ENCODE data around the gene DNAH2.

Gene DNAH2

DNA sequence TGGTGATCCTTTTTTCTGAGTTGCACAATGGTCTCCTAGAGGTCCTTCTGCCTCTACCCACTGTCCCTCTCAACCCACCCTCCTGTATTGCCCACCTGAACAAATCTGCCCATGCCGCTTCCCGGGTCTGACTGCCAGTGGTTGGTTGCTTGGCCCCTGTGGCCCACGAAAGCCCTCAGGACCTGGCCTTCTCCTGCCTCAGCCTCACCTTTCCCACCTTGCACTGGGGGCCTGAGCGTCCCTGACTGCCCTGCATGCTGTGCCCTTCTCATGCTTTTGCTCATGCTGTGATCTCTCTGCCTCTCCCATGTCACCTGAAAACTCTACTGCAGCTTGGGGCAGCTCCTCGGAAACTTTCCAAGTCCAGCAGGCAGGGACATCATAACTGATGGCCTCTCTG, 102.7 kb downstream of the DNAH2 start:
- DNase-seq (ENCODE audit: low read depth), result no peak

DNA sequence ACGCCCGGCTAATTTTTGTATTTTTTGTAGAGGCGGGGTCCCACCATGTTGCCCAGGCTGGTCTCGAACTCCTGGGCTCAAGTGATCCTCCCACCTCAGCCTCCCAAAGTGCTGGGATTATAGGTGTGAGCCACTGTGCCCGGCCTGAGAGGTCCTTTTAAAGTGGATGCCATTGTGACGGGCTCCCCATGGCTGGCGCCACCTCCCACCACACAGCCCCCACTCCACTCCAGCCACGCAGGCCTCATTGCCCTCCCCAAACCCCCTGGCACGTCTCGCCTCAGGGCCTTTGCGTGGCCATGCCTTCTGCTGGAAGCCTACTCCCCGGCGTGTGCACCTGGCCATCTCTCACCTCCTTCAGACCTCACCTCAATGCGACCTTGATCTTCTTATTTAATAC, 104.6 kb downstream of the DNAH2 start:
- no peak for DNase-seq (ENCODE audit: low read depth)

DNA sequence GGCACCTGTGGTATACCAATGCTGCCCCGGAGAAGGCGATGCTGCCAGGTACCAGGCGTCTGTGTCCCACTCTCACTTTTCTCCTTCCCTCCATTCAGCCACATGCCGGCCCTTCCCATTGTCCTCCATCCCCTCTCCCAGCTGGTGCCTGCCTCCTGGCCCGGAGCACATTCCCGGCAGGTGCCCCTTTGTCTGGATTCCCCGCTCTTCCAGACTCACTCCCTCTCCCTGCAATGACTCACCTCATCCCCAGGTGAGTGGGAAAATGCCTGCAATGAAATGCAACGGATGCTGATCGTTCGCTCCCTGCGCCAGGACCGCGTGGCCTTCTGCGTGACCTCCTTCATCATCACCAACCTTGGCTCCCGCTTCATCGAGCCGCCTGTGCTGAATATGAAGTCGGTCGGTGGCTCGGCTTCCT, 106.0 kb downstream of the DNAH2 start:
- DNase-seq (ENCODE audit: low read depth), result no peak

DNA sequence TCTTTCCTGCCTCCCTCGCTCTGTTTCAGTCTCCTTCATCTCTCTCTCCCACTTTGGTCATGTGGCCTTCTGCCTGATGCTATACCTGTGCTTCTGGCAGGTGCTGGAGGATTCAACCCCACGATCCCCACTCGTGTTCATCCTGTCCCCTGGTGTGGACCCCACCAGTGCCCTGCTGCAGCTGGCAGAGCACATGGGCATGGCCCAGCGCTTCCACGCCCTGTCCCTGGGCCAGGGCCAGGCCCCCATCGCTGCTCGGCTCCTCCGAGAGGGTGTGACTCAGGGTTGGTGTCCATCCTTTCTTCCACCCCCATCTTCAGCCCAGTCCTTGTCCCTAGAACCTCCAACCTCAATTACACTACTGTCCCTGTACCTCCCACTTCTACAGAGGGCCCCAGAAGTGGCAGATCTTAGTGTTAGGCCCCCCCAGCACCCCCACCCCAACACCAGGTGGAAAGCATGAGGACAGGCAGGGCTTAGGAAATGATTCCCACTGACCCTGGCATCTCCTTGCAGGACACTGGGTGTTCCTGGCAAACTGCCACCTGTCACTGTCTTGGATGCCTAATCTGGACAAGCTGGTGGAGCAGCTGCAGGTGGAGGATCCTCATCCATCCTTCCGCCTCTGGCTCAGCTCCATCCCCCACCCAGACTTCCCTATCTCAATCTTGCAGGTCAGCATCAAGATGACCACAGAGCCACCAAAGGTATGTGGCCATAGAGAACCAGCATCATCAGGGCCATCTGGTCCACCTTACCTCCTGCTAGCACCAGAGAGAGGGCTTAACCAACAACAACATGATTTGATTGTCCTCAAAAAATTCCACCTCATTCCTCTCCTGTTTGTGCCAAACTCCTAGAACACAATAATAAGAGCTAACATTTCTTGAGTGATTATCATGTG, 106.7 kb downstream of the DNAH2 start:
- DNase-seq (ENCODE audit: low read depth), result no peak

DNA sequence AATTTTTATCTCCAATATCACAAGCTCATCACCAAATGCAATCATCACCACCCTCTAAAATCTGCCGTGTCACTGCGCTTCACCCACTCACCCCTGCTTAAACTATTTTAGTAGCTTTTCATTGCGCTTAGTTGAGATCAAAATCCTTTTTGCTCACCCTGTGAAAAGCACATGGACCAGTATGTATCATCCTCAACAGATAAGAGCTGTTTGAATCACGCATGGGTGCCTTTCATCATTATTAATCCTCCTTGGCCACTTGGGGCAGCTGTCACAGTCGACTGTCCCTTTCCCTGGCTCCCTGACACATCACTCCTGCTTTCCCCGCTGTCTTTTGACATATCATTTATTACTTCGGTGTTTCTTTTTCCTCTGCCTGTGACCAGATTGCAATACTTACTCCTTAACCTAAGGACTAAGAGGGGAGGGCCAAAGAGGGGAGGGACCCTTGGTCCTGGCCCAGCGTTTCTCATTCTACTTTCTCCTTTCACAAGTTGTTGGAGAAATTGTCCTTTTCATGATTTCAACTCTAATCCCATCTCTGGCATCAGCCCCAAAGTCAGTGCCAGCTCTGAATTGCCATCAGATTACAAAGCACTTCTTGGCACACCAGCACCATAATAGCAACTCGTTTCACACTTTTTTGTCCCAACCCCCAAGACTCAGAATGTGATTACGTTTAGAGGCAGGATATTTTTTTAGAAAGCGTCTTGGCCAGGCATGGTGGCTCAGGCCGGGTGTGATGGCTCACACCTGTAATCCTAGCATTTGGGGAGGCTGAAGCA, 107.9 kb downstream of the DNAH2 start:
- no peak for DNase-seq (ENCODE audit: low read depth)

DNA sequence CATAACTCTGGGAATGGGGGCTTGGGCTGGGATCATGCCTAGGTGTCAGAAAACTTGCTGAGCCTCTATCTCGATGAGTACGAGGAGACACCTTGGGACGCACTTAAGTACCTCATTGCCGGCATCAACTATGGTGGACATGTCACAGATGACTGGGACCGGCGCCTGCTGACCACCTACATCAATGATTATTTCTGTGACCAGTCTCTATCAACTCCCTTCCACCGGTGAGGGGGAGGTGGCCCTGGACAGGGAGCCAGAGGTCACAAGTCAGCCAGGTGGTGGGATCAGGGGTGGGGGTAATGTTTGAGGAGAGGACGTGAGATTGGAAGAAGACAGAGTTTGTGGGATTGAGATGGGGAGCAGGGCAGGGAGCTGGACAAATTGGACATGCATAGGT, 113.1 kb downstream of the DNAH2 start:
- DNase-seq (ENCODE audit: low read depth), result no peak

DNA sequence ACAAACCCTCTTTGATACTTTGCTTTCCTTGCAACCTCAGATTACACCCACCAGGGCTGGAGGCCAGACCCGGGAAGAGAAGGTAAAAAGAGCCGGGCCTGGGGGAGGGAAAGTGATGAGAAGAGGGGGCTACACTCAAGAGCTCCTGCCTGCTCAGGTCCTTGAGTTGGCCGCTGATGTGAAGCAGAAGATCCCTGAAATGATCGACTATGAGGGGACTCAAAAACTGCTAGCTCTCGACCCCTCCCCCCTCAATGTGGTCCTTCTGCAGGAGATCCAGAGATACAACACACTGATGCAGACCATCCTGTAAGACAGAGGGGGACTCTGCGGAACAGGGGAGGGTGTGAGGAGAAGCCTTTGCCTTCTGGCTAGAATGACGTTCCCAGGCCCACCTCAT, 113.7 kb downstream of the DNAH2 start:
- DNase-seq (ENCODE audit: low read depth), result no peak

DNA sequence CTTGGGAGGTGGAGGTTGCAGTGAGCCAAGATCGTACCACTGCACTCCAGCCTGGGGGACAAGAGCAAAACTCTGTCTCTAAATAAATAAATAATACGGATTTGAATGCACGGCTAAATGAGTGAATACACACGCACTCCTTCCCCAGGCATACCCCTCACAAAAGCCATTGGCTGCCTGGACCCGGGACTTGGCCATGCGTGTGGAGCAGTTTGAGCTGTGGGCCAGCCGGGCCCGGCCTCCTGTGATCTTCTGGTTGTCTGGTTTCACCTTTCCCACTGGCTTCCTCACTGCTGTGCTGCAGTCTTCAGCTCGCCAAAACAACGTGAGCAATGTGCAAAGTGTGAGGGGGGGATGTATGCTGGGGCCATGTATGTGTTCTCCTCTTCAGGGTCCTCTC, 114.9 kb downstream of the DNAH2 start:
- no peak for DNase-seq (ENCODE audit: low read depth)

DNA sequence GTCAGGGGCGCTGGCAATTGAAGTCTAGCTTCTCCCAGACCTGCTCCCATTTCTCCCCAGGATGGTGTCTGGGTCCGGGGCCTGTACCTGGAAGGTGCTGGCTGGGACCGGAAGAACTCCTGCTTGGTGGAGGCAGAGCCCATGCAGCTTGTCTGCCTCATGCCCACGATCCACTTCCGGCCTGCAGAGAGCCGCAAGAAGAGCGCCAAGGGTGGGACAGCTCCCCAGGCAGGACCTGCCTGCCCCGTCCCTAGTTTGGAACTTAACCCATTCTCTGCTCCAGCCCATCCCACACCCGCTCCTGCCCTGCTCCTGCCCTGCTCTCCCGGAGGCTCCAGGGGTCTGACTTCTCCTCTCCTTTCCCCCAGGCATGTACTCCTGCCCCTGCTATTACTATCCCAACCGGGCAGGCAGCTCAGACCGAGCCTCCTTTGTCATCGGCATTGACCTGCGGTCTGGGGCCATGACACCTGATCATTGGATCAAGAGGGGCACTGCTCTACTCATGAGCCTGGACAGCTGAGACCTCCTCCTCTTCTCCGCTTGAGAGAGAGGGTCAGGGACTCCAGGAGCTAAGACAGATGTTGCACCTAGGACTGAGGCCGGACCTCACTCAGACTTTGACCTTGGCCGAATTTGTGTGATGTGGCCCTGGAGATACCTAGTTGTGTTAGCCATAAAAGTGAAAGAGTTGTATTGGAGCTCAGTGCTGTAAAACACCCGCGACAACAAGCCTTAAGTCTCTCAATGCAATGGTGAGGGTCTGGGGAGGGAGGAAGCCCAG, 115.7 kb downstream of the DNAH2 start:
- DNase-seq (ENCODE audit: low read depth), result no peak

DNA sequence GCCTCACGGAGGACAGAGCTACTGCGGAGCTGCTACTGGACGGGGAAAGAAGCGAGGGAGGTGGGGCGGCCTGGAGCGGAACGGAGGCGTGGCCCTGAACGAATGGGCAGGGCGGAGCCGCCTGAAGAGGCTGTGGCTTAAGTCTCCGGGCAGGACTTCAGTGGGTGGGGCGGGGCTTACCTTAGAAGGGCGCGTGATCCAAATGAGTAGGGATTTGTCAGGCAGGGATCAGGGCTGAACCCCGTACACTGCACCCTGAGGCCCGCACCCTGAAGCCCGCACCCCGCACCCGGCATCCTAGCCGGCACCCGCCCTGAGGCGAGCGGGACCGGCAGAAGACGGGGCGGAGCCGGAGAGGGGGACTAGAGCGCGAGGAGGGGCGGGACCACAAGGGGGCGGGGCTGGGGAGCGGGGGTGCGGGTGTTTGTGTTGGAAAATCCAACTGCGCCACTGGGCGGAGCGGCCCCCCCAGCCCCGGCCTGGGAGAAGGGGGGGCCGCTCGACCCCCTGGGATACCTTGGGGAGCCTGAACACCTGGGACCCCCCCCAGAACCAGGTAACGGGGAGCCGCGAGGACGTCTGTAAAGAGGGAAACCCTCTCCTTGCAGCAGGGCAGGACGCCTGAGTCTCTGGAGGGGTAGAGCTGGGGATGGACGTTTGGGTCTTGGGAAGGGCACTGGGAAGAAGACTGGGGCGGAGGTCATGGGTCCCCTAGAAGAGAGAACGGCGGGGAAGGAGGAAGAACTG, 116.4 kb downstream of the DNAH2 start, which contains the start of gene KDM6B:
KDM6B (plus strand) TSS at position 423 of the 747 bp plus-strand sequence. CDS start 11,338 bp downstream, outside the sequence.
- DNase-seq (ENCODE audit: low read depth), result peak; percentile 73

DNA sequence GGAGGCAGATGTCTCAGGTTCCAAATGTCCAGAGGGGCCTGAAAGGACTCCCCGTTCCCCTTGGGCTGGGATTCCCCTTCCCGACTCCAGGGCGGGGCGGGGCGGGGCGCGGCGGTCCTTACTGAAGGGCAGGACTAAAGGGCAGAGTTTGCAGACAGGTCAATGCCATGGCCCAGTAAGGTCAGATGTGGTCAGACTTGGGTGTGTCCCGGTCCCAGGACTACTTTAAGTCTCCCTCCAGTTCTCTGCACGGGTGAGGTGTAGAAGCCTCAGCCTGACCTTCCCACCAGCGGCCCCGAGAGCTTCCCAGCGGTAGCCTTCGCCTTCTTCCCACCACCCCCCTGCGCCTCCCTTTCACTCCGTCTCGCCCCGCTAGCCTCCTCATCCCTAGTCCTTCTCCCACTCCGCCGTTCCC, 117.0 kb downstream of the DNAH2 start:
- DNase-seq (ENCODE audit: low read depth), result no peak

DNA sequence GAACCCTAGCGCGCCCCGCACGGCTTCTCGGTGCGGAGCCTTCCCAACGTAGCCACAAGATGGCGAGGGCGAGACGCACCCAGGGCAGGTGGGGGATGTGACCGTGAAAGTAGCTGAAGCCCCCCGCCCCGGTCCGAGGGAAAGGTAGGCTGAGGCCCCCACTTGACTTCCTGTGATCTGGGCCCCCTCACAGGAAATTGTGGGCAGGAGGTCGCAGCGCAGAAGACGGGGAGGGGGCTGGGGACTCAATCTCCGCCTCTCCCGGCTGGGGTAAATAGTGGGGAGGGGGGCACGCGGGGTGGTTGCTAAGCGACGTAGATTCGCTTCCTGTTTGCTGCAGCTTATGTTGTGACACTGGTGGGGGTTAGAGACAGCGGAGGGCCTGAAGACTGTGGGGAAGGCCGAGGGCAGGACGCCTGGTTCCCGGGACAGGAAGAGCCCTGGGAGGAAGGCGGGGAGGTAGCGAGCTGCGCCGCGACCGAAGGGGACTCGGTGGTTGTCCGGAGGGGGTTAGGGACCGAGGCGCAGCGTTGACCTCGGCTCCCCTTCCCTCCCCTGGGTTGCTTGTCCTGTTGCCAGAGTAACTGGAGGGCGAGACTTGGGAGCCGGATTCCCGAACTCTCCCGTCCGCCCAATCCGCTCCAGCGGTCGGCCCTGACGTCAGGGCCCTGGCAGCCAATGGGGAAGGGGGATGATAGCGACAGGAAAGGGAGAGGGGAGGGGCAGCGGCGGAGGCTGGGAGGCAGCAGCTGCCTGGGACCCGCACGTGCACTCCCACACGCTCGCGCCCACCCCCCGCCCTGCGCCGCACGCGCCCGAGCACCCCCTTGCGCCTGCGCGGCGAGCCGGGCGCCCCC, 117.6 kb downstream of the DNAH2 start:
- peak; percentile 73 for DNase-seq (ENCODE audit: low read depth)

DNA sequence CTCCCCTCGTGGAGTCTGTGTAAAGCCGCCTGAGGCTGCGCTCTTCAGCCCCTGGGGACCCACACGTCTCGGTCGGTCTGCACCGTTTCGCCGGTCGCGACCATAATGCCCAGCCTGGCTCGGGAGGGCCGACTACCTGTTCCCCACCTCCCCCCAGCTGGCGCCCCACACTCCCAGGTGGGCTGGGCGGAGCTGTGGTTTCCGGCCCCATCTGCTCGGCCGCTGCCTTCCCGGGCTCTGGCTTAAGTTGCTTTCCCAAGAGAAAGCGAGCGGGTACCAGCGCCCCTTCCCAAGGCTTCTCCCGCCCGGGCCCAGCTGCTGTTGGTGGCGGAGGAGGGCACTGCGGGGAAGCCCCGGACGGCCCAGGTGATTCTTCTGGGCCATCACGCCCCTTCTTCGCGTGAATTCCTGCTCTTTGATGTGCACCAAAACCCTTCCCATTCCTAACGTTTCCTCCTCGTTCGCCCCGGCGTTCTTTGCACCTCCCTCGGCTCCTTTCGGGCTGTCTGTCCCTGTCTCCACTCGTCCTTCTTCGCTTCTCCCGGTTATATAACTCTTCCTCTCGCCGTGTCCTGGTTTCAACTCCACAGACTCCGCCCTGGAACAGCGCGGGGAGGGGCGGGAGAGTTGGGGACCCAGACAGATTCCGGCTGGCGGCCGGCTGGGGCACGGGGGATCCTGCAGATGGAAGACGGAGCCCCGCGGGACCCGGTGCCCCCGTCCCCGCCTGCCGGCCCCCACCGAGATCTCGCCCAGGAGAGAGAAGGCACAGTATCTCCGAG, 118.5 kb downstream of the DNAH2 start:
- DNase-seq (ENCODE audit: low read depth), result no peak

DNA sequence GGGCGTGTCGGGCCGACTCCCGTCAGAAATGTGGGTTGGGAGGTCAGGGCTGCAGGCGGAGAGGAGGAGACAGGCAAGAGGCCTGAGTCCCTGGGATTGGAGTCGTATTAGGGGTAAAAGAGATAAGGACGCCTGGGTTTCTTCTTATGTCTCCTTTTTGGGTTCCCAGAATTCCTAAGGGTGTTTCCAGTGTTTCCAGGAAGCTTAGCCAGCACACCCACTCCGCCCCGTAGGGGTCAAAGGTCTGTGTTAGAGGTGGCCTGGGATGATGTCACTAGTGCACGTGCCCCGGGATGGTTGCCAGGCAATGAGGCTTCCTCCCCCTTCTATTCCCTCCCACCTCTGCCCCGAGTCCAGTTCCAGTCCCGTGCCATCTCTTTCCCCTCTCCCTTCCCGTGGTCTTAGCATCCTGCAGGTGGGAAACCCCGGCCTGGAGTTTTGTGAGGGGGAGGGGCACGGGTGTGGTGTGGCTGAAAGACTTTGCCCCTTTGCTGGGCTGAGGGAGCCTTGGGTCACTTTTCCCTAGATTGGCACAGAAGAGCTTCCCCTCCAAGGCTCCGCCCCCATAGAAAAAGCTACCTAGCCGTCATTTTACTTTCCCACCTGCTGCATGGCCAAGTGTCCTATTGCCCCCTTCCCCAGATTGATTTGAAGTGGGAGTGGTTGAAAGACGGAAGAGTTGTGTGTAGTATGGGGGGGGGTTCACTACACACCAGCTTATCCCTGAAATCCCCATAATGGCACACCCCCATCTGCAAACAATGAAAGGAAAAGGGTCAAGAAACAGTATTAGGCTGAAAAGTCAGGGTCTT, 119.3 kb downstream of the DNAH2 start:
- DNase-seq (ENCODE audit: low read depth), result no peak

DNA sequence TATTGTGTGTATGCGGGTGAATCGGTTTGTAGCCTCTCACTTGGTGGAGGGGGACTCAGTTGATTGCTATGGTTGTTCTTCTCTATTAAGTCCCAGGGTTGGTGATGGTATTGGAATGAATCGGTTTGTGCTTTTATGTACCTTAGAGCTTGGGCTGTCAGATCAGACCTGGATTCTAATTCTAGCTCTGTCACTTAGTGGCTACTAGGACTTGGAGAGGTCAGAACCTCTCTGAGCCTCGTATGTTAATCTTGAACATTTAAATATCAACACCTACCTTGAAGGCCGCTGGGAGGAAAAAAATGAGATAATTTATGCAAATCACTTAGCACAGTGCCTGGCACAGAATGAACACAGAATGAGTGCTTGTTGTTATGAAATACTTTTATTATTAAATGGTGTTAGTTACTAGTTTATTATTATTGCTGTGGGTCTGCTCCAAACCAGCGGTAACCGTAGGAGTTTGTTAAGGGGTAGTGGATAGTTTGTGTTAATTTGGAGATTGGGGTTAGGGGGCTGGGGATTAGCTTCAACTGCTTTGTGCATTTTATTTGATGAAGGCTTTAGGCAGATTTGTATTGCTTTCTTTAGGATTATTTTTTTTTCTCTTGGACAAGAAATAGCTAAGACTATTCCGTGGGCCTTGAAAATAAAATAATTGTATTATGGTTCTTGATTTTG, 120.0 kb downstream of the DNAH2 start:
- no peak for DNase-seq (ENCODE audit: low read depth)

DNA sequence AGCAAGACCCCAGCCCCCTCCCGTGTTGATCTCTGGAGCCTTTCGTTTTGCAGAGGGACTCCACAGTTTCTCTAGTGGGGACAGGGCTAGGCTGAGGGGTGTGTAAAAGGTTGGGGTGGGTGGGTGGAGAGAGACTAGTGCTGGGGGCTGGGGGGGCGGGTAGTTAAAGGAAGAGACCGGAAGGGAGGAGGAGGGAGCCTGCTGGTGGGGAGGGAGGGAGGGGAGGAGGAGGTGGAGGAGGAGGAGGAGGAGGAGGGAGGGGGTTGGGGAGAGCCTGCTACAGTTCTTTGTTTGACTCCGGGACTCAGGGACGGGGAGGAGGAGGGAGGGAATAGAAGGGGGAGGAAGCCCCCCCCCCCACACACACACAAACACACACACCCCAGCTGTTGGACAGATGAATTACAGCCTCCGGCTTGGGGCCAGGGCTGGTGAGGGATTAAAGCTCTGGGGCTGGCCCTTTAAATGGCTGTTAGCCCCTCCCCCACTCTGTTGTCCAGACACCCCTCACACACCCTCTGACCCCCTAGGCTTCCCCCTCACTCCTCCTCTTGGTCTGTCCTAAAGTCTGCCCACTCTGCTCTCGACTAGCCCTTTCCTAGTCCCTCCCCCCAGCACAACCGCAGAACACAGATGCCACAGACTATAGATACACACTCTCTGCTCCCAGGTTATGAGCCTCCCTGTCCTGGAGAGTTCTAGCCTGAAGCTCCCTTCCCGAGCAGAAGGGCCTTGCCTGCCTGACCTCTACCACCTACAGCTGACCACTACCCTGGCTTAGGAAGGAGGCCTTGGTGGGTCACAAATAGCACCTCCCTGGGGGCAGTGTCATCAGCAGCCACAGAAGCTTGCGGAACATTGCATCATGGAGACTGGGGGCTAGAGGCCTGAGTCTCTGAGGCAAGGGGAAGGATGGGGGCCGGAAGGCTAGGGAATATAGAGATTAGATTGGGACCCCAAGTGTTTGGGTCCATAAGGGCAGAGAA, 120.8 kb downstream of the DNAH2 start:
- DNase-seq (ENCODE audit: low read depth), result no peak
